Stomach (tissue), 4 donors: ENCODE measurements around the gene C1QTNF6.

ENCODE experiments used
- EP300 ChIP-seq: sonication (generic); formaldehyde crosslinking; IDR thresholded peaks from one replicate; pipeline ENCODE4 v1.6.1; 2017; ENCODE audit warnings: antibody characterized with exemption
- POLR2A ChIP-seq, 4 donors: fragments of 450-650 bp; IDR thresholded peaks; one replicate each; pipeline ENCODE4 v1.6.1; 2016; ENCODE audit warnings: antibody characterized with exemption in 4 of 4, control low read depth in 2 of 4, mild to moderate bottlenecking in 1 of 4, moderate library complexity in 1 of 4
- POLR2AphosphoS5 ChIP-seq, 3 donors: sonication (generic); formaldehyde crosslinking; IDR thresholded peaks; one replicate each; pipeline ENCODE4 v1.6.1; 2016; ENCODE audit warnings: antibody characterized with exemption in 3 of 3
- TF ChIP-seq, protein P1 (sequence below), 7 experiments: fragments of 450-650 bp in 4 of 7; fragments of 200-600 bp in 3 of 7; sonication (generic) in 3 of 7; IDR thresholded peaks; one replicate each; pipeline ENCODE4 v1.5.1; 2016 to 2019; ENCODE audit warnings: antibody characterized with exemption in 7 of 7, control low read depth in 2 of 7, mild to moderate bottlenecking in 1 of 7

DNA sequence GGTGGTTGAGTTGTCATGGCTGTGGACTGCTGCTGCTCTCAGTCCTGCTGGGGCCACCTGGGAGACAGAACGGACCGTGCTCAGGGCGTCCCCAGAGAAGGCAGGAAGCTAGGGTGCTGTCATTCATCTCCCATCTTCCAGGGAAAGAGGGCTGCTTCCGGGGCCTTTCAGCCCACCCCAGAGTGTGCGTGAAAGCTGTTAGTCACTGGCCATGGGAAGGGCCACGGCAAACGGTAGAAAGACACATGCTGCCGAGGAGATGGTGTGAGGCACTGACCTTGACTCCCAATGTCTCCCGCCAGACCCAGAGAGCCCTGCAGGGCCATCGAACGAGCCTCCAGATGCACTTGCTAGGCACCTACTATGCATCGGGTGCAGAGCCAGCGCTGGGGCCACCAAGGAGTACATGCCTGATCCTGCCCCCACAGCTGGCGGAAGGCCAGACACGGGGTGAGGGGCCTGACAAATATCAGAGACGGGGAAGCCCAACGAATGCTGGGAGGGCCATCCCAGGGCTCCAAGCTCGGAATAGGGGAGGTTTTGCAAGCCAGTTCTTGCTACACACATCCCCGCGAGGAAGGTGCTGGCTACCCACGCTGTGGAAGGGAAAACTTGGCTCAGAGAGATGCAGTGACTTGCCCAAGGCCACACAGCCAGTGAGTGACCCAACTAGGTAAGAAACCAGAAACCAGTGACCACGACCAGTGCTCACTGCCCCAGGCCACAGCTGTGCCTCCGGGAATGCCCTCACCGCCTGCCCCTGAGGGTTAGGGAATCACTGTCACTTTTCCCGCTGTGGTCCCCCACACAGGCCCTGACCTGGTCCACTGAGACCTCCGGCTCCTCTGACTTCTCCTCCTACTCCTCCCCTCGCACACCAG lies 45.9 kb upstream of the C1QTNF6 start:
- TF ChIP-seq, protein P1, sequence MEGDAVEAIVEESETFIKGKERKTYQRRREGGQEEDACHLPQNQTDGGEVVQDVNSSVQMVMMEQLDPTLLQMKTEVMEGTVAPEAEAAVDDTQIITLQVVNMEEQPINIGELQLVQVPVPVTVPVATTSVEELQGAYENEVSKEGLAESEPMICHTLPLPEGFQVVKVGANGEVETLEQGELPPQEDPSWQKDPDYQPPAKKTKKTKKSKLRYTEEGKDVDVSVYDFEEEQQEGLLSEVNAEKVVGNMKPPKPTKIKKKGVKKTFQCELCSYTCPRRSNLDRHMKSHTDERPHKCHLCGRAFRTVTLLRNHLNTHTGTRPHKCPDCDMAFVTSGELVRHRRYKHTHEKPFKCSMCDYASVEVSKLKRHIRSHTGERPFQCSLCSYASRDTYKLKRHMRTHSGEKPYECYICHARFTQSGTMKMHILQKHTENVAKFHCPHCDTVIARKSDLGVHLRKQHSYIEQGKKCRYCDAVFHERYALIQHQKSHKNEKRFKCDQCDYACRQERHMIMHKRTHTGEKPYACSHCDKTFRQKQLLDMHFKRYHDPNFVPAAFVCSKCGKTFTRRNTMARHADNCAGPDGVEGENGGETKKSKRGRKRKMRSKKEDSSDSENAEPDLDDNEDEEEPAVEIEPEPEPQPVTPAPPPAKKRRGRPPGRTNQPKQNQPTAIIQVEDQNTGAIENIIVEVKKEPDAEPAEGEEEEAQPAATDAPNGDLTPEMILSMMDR (IDR thresholded peaks at IDR 0.05), result no peak
- TF ChIP-seq POLR2AphosphoS5 (IDR thresholded peaks at IDR 0.05), result no peak
- no peak for TF ChIP-seq EP300
- TF ChIP-seq POLR2A (IDR thresholded peaks at IDR 0.05), result no peak
